CD4-positive, CD25-positive, alpha-beta regulatory T cell (primary cell): ENCODE measurements around the gene FBF1. TPM values are rescaled to one million over a fixed set of nuclear protein-coding genes. Genes with fewer than 3 reads are reported as not detected.
A peak's percentile ranks its signal among the peaks of the same experiment; 100 is the strongest.

Source experiments
- ATAC-seq, 2 donors: fragments of 150-1000 bp; cut with Tn5 transposase; one replicate each; pipeline ENCODE4 v1.10.0; 2021; ENCODE audit warnings: low read depth in 2 of 2, moderate number of reproducible peaks in 2 of 2, moderate library complexity in 1 of 2
- DNase-seq, 3 donors: peaks; one replicate each; pipeline versions ENCODE4 v3.0.0 to v3.0.0-alpha.2; 2012 to 2022; ENCODE audit warnings: mixed read lengths in 1 of 3
- H3K27ac ChIP-seq: one replicate; pipeline ENCODE4 v1.7.0; 2013; ENCODE audit warnings: mild to moderate bottlenecking, low read length; ENCODE audit not compliant: insufficient read depth, poor library complexity, severe bottlenecking
- H3K27me3 ChIP-seq: one replicate; pipeline ENCODE4 v1.7.0; 2013; ENCODE audit warnings: low read length; ENCODE audit not compliant: control insufficient read depth, insufficient read depth
- H3K36me3 ChIP-seq: one replicate; pipeline ENCODE4 v1.7.0; 2013; ENCODE audit warnings: mild to moderate bottlenecking, low read length, moderate library complexity; ENCODE audit not compliant: control insufficient read depth, insufficient read depth
- H3K4me1 ChIP-seq: 2 replicates; pipeline ENCODE4 v1.7.0; 2013; ENCODE audit warnings: mild to moderate bottlenecking, low read length; ENCODE audit not compliant: insufficient read depth, control insufficient read depth, poor library complexity, severe bottlenecking
- H3K4me3 ChIP-seq: one replicate; pipeline ENCODE4 v1.7.0; 2013; ENCODE audit warnings: low read depth, mild to moderate bottlenecking, low read length, moderate library complexity
- H3K9me3 ChIP-seq, 2 experiments: 1 replicate in 1 of 2; 2 replicates in 1 of 2; pipeline ENCODE4 v1.7.0; 2013; ENCODE audit warnings: low read length in 2 of 2, mild to moderate bottlenecking in 1 of 2, moderate library complexity in 1 of 2; ENCODE audit not compliant: control insufficient read depth in 2 of 2
- H3K27ac Mint-ChIP-seq, 3 donors: one replicate each; pipeline ENCODE4 v1.8.0; 2020 to 2022; ENCODE audit warnings: mild to moderate bottlenecking in 3 of 3, mixed read lengths in 3 of 3, moderate library complexity in 2 of 3
- H3K27me3 Mint-ChIP-seq: one replicate; pipeline ENCODE4 v1.8.0; 2022; ENCODE audit warnings: mild to moderate bottlenecking, mixed read lengths
- H3K36me3 Mint-ChIP-seq: one replicate; pipeline ENCODE4 v1.8.0; 2020; ENCODE audit warnings: mixed read lengths
- H3K4me1 Mint-ChIP-seq, 4 donors: one replicate each; pipeline ENCODE4 v1.8.0; 2020 to 2022; ENCODE audit warnings: mixed read lengths in 4 of 4, mild to moderate bottlenecking in 1 of 4
- H3K4me3 Mint-ChIP-seq, 4 donors: one replicate each; pipeline ENCODE4 v1.8.0; 2020 to 2022; ENCODE audit warnings: mild to moderate bottlenecking in 4 of 4, mixed read lengths in 4 of 4, moderate library complexity in 3 of 4
- H3K9me3 Mint-ChIP-seq, 7 donors: one replicate each; pipeline ENCODE4 v1.8.0; 2020 to 2022; ENCODE audit warnings: mixed read lengths in 7 of 7, mild to moderate bottlenecking in 3 of 7, moderate library complexity in 2 of 7
- polyA plus RNA-seq, 4 donors: library from polyadenylated mRNA; unstranded; fragments of 300-500 nt; fragmentation: Illumina TruSeq; gene quantifications; one replicate each; pipeline ENCODE4 v1.2.3, GENCODE V29; 2021
- total RNA-seq: library from RNA; stranded (reverse); gene quantifications from one replicate; pipeline ENCODE4 v1.2.3, GENCODE V29; 2022

FBF1 gene
- total and polyA plus RNA-seq, 5 donors from 2014 or later, result 1.7 to 15.5 (median 2.9) TPM

- DNase-seq (no peak), ATAC-seq (no peak)
- Histone ChIP-seq H3K4me1 (peaks cover 12% of the 10 kb centered on the region), H3K27ac (no peak overlapping the region), H3K4me3 (no peak overlapping the region), H3K27me3 (no peaks in the 10 kb centered on the region), H3K36me3 (peaks cover 8% of the 10 kb centered on the region), H3K9me3 (no peaks in the 10 kb centered on the region)
- Mint-ChIP-seq H3K4me1 (peaks cover 0 to 17% (median 9%) of the 10 kb centered on the region in 4 donors), H3K9me3 (no peaks in the 10 kb centered on the region), H3K36me3 (peaks cover 12% of the 10 kb centered on the region), H3K4me3 (peak overlapping the region in 2 of 4 donors; percentile 56 to 75), H3K27me3 (no peaks in the 10 kb centered on the region), H3K27ac (no peak overlapping the region)
Measured at GRCh38 chr17:75942473-75942872, 1.6 kb upstream of the FBF1 start.

- peaks cover 7% of the 10 kb centered on the region for H3K36me3 Mint-ChIP-seq
- H3K4me1 ChIP-seq, result peaks cover 12% of the 10 kb centered on the region
- no peak for ATAC-seq
- peaks cover 5% of the 10 kb centered on the region for H3K36me3 ChIP-seq
- H3K9me3 Mint-ChIP-seq, result no peaks in the 10 kb centered on the region
- peak overlapping the region; percentile 66 to 95 (median 90) for H3K4me3 Mint-ChIP-seq
- no peaks in the 10 kb centered on the region for H3K9me3 ChIP-seq
- H3K27me3 Mint-ChIP-seq, result no peaks in the 10 kb centered on the region
- no peak for DNase-seq
- H3K4me1 Mint-ChIP-seq, result peaks cover 0 to 17% (median 9%) of the 10 kb centered on the region in 4 donors
- H3K27ac Mint-ChIP-seq, result peak overlapping the region in 2 of 3 donors; percentile 88
- no peaks in the 10 kb centered on the region for H3K27me3 ChIP-seq
- H3K27ac ChIP-seq, result no peak overlapping the region
- peak overlapping the region; percentile 70 for H3K4me3 ChIP-seq
Measured at GRCh38 chr17:75941442-75941819, 589 bp upstream of the FBF1 start.

GRCh38 chr17:75937652-75938051 lies 3.2 kb downstream of the FBF1 start:
- Mint-ChIP-seq H3K9me3 (no peaks in the 10 kb centered on the region), H3K27ac (no peak overlapping the region), H3K27me3 (no peaks in the 10 kb centered on the region), H3K4me3 (peak overlapping the region in 1 of 4 donors; percentile 68), H3K4me1 (peaks cover 0 to 17% (median 9%) of the 10 kb centered on the region in 4 donors), H3K36me3 (no peaks in the 10 kb centered on the region)
- peaks cover 12% of the 10 kb centered on the region for H3K4me1 ChIP-seq
- no peaks in the 10 kb centered on the region for H3K9me3 ChIP-seq
- H3K27me3 ChIP-seq, result no peaks in the 10 kb centered on the region
- no peak overlapping the region for H3K4me3 ChIP-seq
- no peak for ATAC-seq
- no peaks in the 10 kb centered on the region for H3K36me3 ChIP-seq
- no peak for DNase-seq
- H3K27ac ChIP-seq, result no peak overlapping the region

- no peak overlapping the region for H3K4me3 Mint-ChIP-seq
- no peaks in the 10 kb centered on the region for H3K9me3 ChIP-seq
- no peaks in the 10 kb centered on the region for H3K36me3 ChIP-seq
- no peak overlapping the region for H3K27ac Mint-ChIP-seq
- no peaks in the 10 kb centered on the region for H3K4me1 ChIP-seq
- no peak overlapping the region for H3K4me3 ChIP-seq
- H3K9me3 Mint-ChIP-seq, result no peaks in the 10 kb centered on the region
- H3K27me3 Mint-ChIP-seq, result no peaks in the 10 kb centered on the region
- H3K27me3 ChIP-seq, result no peaks in the 10 kb centered on the region
- DNase-seq (no peak), ATAC-seq (no peak)
- H3K4me1 Mint-ChIP-seq, result no peaks in the 10 kb centered on the region
- H3K36me3 Mint-ChIP-seq, result peaks cover 4% of the 10 kb centered on the region
- no peak overlapping the region for H3K27ac ChIP-seq
Measured at GRCh38 chr17:75933808-75934207, 7.0 kb downstream of the FBF1 start.

- Mint-ChIP-seq H3K4me1 (no peaks in the 10 kb centered on the region), H3K27ac (no peak overlapping the region), H3K4me3 (no peak overlapping the region), H3K9me3 (no peaks in the 10 kb centered on the region), H3K36me3 (peaks cover 4% of the 10 kb centered on the region), H3K27me3 (no peaks in the 10 kb centered on the region)
- H3K9me3 ChIP-seq, result no peaks in the 10 kb centered on the region
- H3K36me3 ChIP-seq, result no peaks in the 10 kb centered on the region
- DNase-seq (no peak), ATAC-seq (no peak)
- H3K27ac ChIP-seq, result no peak overlapping the region
- H3K4me3 ChIP-seq, result no peak overlapping the region
- no peaks in the 10 kb centered on the region for H3K27me3 ChIP-seq
- no peaks in the 10 kb centered on the region for H3K4me1 ChIP-seq
Measured at GRCh38 chr17:75932852-75933251, 8.0 kb downstream of the FBF1 start.

GRCh38 chr17:75931062-75931461 lies 9.8 kb downstream of the FBF1 start:
- Mint-ChIP-seq H3K4me1 (no peaks in the 10 kb centered on the region), H3K4me3 (no peak overlapping the region), H3K36me3 (peaks cover 4% of the 10 kb centered on the region), H3K27me3 (no peaks in the 10 kb centered on the region), H3K9me3 (no peaks in the 10 kb centered on the region), H3K27ac (no peak overlapping the region)
- no peaks in the 10 kb centered on the region for H3K36me3 ChIP-seq
- H3K27ac ChIP-seq, result no peak overlapping the region
- no peak for DNase-seq
- ATAC-seq, result no peak
- no peaks in the 10 kb centered on the region for H3K27me3 ChIP-seq
- H3K4me1 ChIP-seq, result no peaks in the 10 kb centered on the region
- no peaks in the 10 kb centered on the region for H3K9me3 ChIP-seq
- no peak overlapping the region for H3K4me3 ChIP-seq

- H3K27me3 Mint-ChIP-seq, result no peaks in the 10 kb centered on the region
- peak in 1 of 3 donors; percentile 31 for DNase-seq
- Histone ChIP-seq H3K27me3 (no peaks in the 10 kb centered on the region), H3K9me3 (no peaks in the 10 kb centered on the region), H3K4me1 (no peaks in the 10 kb centered on the region), H3K27ac (no peak overlapping the region), H3K4me3 (no peak overlapping the region), H3K36me3 (no peaks in the 10 kb centered on the region)
- H3K4me3 Mint-ChIP-seq, result no peak overlapping the region
- ATAC-seq, result no peak
- no peak overlapping the region for H3K27ac Mint-ChIP-seq
- H3K36me3 Mint-ChIP-seq, result peaks cover 4% of the 10 kb centered on the region
- no peaks in the 10 kb centered on the region for H3K9me3 Mint-ChIP-seq
- no peaks in the 10 kb centered on the region for H3K4me1 Mint-ChIP-seq
Measured at GRCh38 chr17:75927286-75927922, 13.4 kb downstream of the FBF1 start.

- H3K27me3 Mint-ChIP-seq, result no peaks in the 10 kb centered on the region
- Histone ChIP-seq H3K27me3 (no peaks in the 10 kb centered on the region), H3K27ac (no peak overlapping the region), H3K9me3 (no peaks in the 10 kb centered on the region), H3K36me3 (no peaks in the 10 kb centered on the region), H3K4me1 (no peaks in the 10 kb centered on the region), H3K4me3 (no peak overlapping the region)
- ATAC-seq (no peak), DNase-seq (no peak)
- H3K4me3 Mint-ChIP-seq, result no peak overlapping the region
- no peaks in the 10 kb centered on the region for H3K4me1 Mint-ChIP-seq
- no peaks in the 10 kb centered on the region for H3K9me3 Mint-ChIP-seq
- H3K36me3 Mint-ChIP-seq, result peaks cover 4% of the 10 kb centered on the region
- H3K27ac Mint-ChIP-seq, result no peak overlapping the region
Measured at GRCh38 chr17:75926456-75926855, 14.4 kb downstream of the FBF1 start.
